Measurements from ENCODE around the gene SH2D3A.

- no peak for TF ChIP-seq POLR2A (IDR thresholded peaks at IDR 0.05)
- TF ChIP-seq CTCF (IDR thresholded peaks at IDR 0.05), result no peak
Measured at GRCh38 chr19:6712692-6713670, 54.3 kb downstream of the SH2D3A start.

Data from adrenal gland (tissue), 5 donors.